Natural killer cell (primary cell): ENCODE results near the gene GRIK5. TPM values are rescaled to one million over a fixed set of nuclear protein-coding genes. Genes with fewer than 3 reads are reported as not detected.

ENCODE experiments used
- ATAC-seq, 3 donors: fragments of 150-1000 bp in 2 of 3; fragments of 200-7000 bp in 1 of 3; cut with Tn5 transposase; 1 replicate in 1 of 3; 2 replicates in 2 of 3; pipeline ENCODE4 v1.10.0; 2021; ENCODE audit warnings: mild to moderate bottlenecking in 2 of 3, moderate library complexity in 2 of 3
- DNase-seq, 2 donors: peaks; one replicate each; pipeline versions ENCODE4 v3.0.0 to v3.0.0-alpha.2; 2013 to 2021; ENCODE audit warnings: mixed read lengths in 1 of 2
- H3K27ac ChIP-seq: one replicate; pipeline ENCODE4 v1.5.1; 2013; ENCODE audit warnings: mild to moderate bottlenecking, low read length
- H3K27me3 ChIP-seq: one replicate; pipeline ENCODE4 v1.6.1; 2013; ENCODE audit warnings: low read length; ENCODE audit not compliant: control insufficient read depth, insufficient read depth
- H3K36me3 ChIP-seq: one replicate; pipeline ENCODE4 v1.6.1; 2013; ENCODE audit warnings: low read length; ENCODE audit not compliant: control insufficient read depth, insufficient read depth
- H3K4me1 ChIP-seq: one replicate; pipeline ENCODE4 v1.6.1; 2013; ENCODE audit warnings: low read length; ENCODE audit not compliant: control insufficient read depth, insufficient read depth
- H3K4me3 ChIP-seq: one replicate; pipeline ENCODE4 v1.5.1; 2013; ENCODE audit warnings: low read length
- H3K9me3 ChIP-seq: one replicate; pipeline ENCODE4 v1.6.1; 2013; ENCODE audit warnings: low read length; ENCODE audit not compliant: control insufficient read depth, insufficient read depth
- H3K27ac Mint-ChIP-seq, 2 donors: one replicate each; pipeline ENCODE4 v1.8.0; 2022; ENCODE audit warnings: mild to moderate bottlenecking in 2 of 2, mixed read lengths in 2 of 2, moderate library complexity in 1 of 2
- H3K27me3 Mint-ChIP-seq, 2 donors: one replicate each; pipeline ENCODE4 v1.8.0; 2022; ENCODE audit warnings: low read depth in 2 of 2, mixed read lengths in 2 of 2
- H3K36me3 Mint-ChIP-seq: one replicate; pipeline ENCODE4 v1.8.0; 2022; ENCODE audit warnings: mixed read lengths
- H3K4me1 Mint-ChIP-seq, 2 donors: one replicate each; pipeline ENCODE4 v1.8.0; 2022; ENCODE audit warnings: mixed read lengths in 2 of 2
- H3K4me3 Mint-ChIP-seq: one replicate; pipeline ENCODE4 v1.8.0; 2022; ENCODE audit warnings: mild to moderate bottlenecking, moderate library complexity, mixed read lengths
- H3K9me3 Mint-ChIP-seq, 2 donors: one replicate each; pipeline ENCODE4 v1.8.0; 2022; ENCODE audit warnings: mixed read lengths in 2 of 2
- CTCF ChIP-seq: fragments of 200-600 bp; IDR thresholded peaks from one replicate; pipeline ENCODE4 v1.8.0; 2022; ENCODE audit warnings: antibody characterized with exemption
- WGBS: methylation state at CpG from one replicate; pipeline ENCODE4 v1.1.7; 2013; ENCODE audit warnings: missing lambda C conversion rate; ENCODE audit not compliant: insufficient coverage; 5-methylcytosine and 5-hydroxymethylcytosine counted together
- intact Hi-C: fragments of 100-400 bp; cut with micrococcal nuclease; formaldehyde crosslinking; loops from one replicate; pipeline ENCODE4 v1.14.2; 2022
- total RNA-seq, 4 donors: library from RNA; stranded (reverse); fragments of 120-200 nt in 1 of 4; gene quantifications; one replicate each; pipeline versions ENCODE4 v1.2.3 to v1.2.4, GENCODE V29; 2013 to 2022

Gene GRIK5
- total RNA-seq, 3 donors from 2014 or later (not counting 1 experiment from before 2014, with no cell fraction given), result 0.31 to 2.1 TPM; not detected in 1

- Mint-ChIP-seq H3K27ac (no peak overlapping the region), H3K36me3 (peaks cover 5% of the 10 kb centered on the region)
- intact Hi-C loops, result no loop called here
These were observed 25.3 kb upstream of the GRIK5 start for GRCh38 chr19:42095142-42095813.

GRCh38 chr19:42093926-42094325, 23.9 kb upstream of the GRIK5 start:
- peaks cover 36% of the 10 kb centered on the region for H3K36me3 ChIP-seq
- no peaks in the 10 kb centered on the region for H3K27me3 Mint-ChIP-seq
- no peak overlapping the region for H3K4me3 Mint-ChIP-seq
- no peak overlapping the region for H3K4me3 ChIP-seq
- H3K27me3 ChIP-seq, result no peaks in the 10 kb centered on the region
- H3K4me1 ChIP-seq, result peaks cover 21% of the 10 kb centered on the region
- no peak for DNase-seq
- no peak for ATAC-seq
- intact Hi-C loops, result no loop called here
- H3K27ac Mint-ChIP-seq, result no peak overlapping the region
- H3K27ac ChIP-seq, result no peak overlapping the region
- TF ChIP-seq CTCF, result no peak
- no peaks in the 10 kb centered on the region for H3K9me3 ChIP-seq
- WGBS, result 95% methylated on average over 4 of the region's 4 CpGs
- H3K9me3 Mint-ChIP-seq, result no peaks in the 10 kb centered on the region
- peaks cover 5% of the 10 kb centered on the region for H3K36me3 Mint-ChIP-seq
- peaks cover 12 to 31% of the 10 kb centered on the region in 2 donors for H3K4me1 Mint-ChIP-seq

More at GRCh38 chr19:42095142-42095813, 25.3 kb upstream of the GRIK5 start:
- Histone ChIP-seq H3K4me1 (peaks cover 16% of the 10 kb centered on the region), H3K9me3 (no peaks in the 10 kb centered on the region), H3K27ac (no peak overlapping the region), H3K4me3 (no peak overlapping the region), H3K36me3 (peaks cover 45% of the 10 kb centered on the region), H3K27me3 (no peaks in the 10 kb centered on the region)
- no peak for ATAC-seq
- no peak overlapping the region for H3K4me3 Mint-ChIP-seq
- H3K4me1 Mint-ChIP-seq, result peaks cover 10 to 21% of the 10 kb centered on the region in 2 donors
- no peaks in the 10 kb centered on the region for H3K27me3 Mint-ChIP-seq
- WGBS, result 95% methylated on average over 36 of the region's 36 CpGs
- H3K9me3 Mint-ChIP-seq, result no peaks in the 10 kb centered on the region
- no peak for DNase-seq
- no peak for TF ChIP-seq CTCF

DNA sequence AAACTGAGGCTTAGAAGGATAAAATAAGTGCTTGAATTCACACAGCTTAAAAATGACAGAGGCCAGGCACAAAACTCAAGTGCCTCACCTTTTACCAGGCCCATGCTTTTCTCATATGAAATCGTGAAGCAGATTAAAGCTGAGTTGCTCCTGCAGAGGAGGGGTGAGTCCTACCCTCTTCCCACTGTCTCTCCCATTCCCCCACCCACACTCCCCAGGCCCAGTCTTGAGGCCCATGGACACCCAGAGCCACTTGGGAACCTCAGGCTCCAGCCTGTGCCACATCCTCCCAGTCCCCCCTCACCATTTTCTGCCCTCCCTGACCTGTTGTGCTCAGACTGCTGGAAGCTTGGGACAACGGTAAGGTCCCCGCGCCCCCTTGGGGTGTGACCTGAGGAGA, 23.5 kb upstream of the GRIK5 start:
- H3K27ac Mint-ChIP-seq, result no peak overlapping the region
- no peaks in the 10 kb centered on the region for H3K27me3 ChIP-seq
- DNase-seq (no peak), ATAC-seq (no peak)
- no peak overlapping the region for H3K4me3 ChIP-seq
- H3K27me3 Mint-ChIP-seq, result peaks cover 0 to under 1% of the 10 kb centered on the region in 2 donors
- H3K27ac ChIP-seq, result no peak overlapping the region
- WGBS, result 94% methylated on average over 4 of the region's 4 CpGs
- no peak for TF ChIP-seq CTCF
- H3K4me3 Mint-ChIP-seq, result no peak overlapping the region
- H3K36me3 ChIP-seq, result peaks cover 34% of the 10 kb centered on the region
- peaks cover 21% of the 10 kb centered on the region for H3K4me1 ChIP-seq
- H3K9me3 ChIP-seq, result no peaks in the 10 kb centered on the region
- peaks cover 12 to 36% of the 10 kb centered on the region in 2 donors for H3K4me1 Mint-ChIP-seq
- intact Hi-C loops, result no loop called here
- no peaks in the 10 kb centered on the region for H3K9me3 Mint-ChIP-seq
- peaks cover 5% of the 10 kb centered on the region for H3K36me3 Mint-ChIP-seq

DNA sequence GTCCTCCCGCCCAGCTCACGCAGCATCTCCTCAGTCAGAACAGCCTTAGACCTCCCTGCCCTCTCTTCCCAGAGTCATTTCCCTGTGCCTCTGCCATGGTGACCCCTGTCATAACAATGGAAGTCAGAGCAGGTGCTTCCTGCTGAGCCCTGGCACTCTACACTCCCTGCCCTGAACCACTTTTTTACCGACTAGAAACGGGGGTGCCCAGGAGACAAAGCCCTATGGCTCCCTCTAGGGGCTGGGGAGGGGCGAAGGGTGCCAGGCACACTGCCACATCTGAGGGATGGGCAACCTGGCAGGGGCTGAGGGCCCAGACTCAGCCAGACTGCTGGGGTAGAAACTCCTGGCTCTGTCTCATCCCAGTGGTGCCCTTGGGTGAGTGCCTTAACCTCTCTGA, 22.3 kb upstream of the GRIK5 start:
- Histone ChIP-seq H3K36me3 (peaks cover 33% of the 10 kb centered on the region), H3K27me3 (no peaks in the 10 kb centered on the region), H3K27ac (no peak overlapping the region), H3K4me1 (peaks cover 21% of the 10 kb centered on the region), H3K4me3 (no peak overlapping the region), H3K9me3 (no peaks in the 10 kb centered on the region)
- Mint-ChIP-seq H3K4me1 (peaks cover 12 to 38% of the 10 kb centered on the region in 2 donors), H3K36me3 (peaks cover 5% of the 10 kb centered on the region), H3K4me3 (no peak overlapping the region), H3K9me3 (no peaks in the 10 kb centered on the region), H3K27ac (peak overlapping the region; percentile 43 to 49), H3K27me3 (peaks cover 0 to 2% of the 10 kb centered on the region in 2 donors)
- intact Hi-C loops, result no loop called here
- peak in 1 of 2 donors; percentile 64 for DNase-seq
- TF ChIP-seq CTCF, result peak; percentile 18
- peak in 2 of 3 donors; percentile 59 for ATAC-seq
- WGBS, result 42% methylated on average over 5 of the region's 5 CpGs
